IMR-90 (cell line): Measurements from ENCODE around the gene UTP11. TPM values are rescaled to one million over a fixed set of nuclear protein-coding genes. Genes with fewer than 3 reads are reported as not detected.

ENCODE experiments used
- ATAC-seq: fragments of 200-7000 bp; cut with Tn5 transposase; 2 replicates; pipeline ENCODE4 v1.9.1; 2020; ENCODE audit warnings: low read depth, mild to moderate bottlenecking, moderate library complexity
- BruUV-seq: library from RNA; stranded (reverse); fragments of 400-500 nt; replicated peaks from 2 replicates; lab custom pipeline; 2021; lab: Mats Ljungman, UMichigan
- CTCF ChIA-PET: fragments of 300-600 bp; formaldehyde crosslinking; extraction: SDS; loops from one replicate; lab custom pipeline; 2021; ENCODE audit warnings: antibody characterized with exemption; lab: Yijun Ruan, JAX
- POLR2A ChIA-PET: fragments of 300-600 bp; sonication (Branson Sonifier 250); formaldehyde crosslinking; loops from one replicate; lab custom pipeline; 2022; ENCODE audit warnings: antibody characterized with exemption; ENCODE audit not compliant: unreplicated experiment; lab: Charles Lee
- DNase-seq: peaks from one replicate; pipeline ENCODE4 v3.0.0; 2013
- H2AFZ ChIP-seq: replicated peaks from 2 replicates; pipeline ENCODE3; 2013; ENCODE audit warnings: low read length, mild to moderate bottlenecking; ENCODE audit not compliant: poor library complexity
- H2AK5ac ChIP-seq: 2 replicates; pipeline ENCODE4 v1.6.1; 2013; ENCODE audit warnings: low read depth, low read length, inconsistent platforms
- H2AK9ac ChIP-seq: replicated peaks from 2 replicates; pipeline ENCODE3; 2013; ENCODE audit warnings: mild to moderate bottlenecking, low read depth, low read length, moderate library complexity; ENCODE audit not compliant: poor library complexity
- H2BK120ac ChIP-seq: 2 replicates; pipeline ENCODE4 v1.6.1; 2013; ENCODE audit warnings: low read depth, low read length, inconsistent platforms
- H2BK15ac ChIP-seq: 3 replicates; pipeline ENCODE4 v1.6.1; 2013; ENCODE audit warnings: low read depth, low read length, inconsistent platforms
- H2BK20ac ChIP-seq: 2 replicates; pipeline ENCODE4 v1.6.1; 2013; ENCODE audit warnings: low read depth, mild to moderate bottlenecking, inconsistent platforms, low read length, moderate library complexity
- H2BK5ac ChIP-seq: 2 replicates; pipeline ENCODE4 v1.6.1; 2013; ENCODE audit warnings: mild to moderate bottlenecking, low read depth, low read length, inconsistent platforms; ENCODE audit not compliant: poor library complexity, severe bottlenecking
- H3K14ac ChIP-seq: replicated peaks from 2 replicates; pipeline ENCODE4 v1.6.1; 2013; ENCODE audit warnings: low read depth, low read length, inconsistent platforms
- H3K18ac ChIP-seq: 2 replicates; pipeline ENCODE4 v1.6.1; 2013; ENCODE audit warnings: low read depth, low read length, control low read depth
- H3K23ac ChIP-seq: 2 replicates; pipeline ENCODE4 v1.6.1; 2013; ENCODE audit warnings: low read depth, low read length, inconsistent platforms
- H3K27ac ChIP-seq: 2 replicates; pipeline ENCODE4 v1.5.1; 2013; ENCODE audit warnings: mild to moderate bottlenecking, control low read depth, low read length; ENCODE audit not compliant: insufficient read depth
- H3K27me3 ChIP-seq: 2 replicates; pipeline ENCODE4 v1.6.1; 2013; ENCODE audit warnings: low read length; ENCODE audit not compliant: control insufficient read depth, insufficient read depth
- H3K36me3 ChIP-seq: 2 replicates; pipeline ENCODE4 v1.6.1; 2013; ENCODE audit warnings: low read length, mixed read lengths; ENCODE audit not compliant: control insufficient read depth, insufficient read depth
- H3K4ac ChIP-seq: 2 replicates; pipeline ENCODE4 v1.6.1; 2013; ENCODE audit warnings: low read depth, low read length, inconsistent platforms
- H3K4me1 ChIP-seq: 2 replicates; pipeline ENCODE4 v1.6.1; 2013; ENCODE audit warnings: low read length, mixed read lengths; ENCODE audit not compliant: control insufficient read depth, insufficient read depth
- H3K4me2 ChIP-seq: 2 replicates; pipeline ENCODE4 v1.6.1; 2013; ENCODE audit warnings: low read depth, mild to moderate bottlenecking, control low read depth, low read length, moderate library complexity
- H3K4me3 ChIP-seq: 2 replicates; pipeline ENCODE4 v1.5.1; 2013; ENCODE audit warnings: low read depth, mild to moderate bottlenecking, control low read depth, low read length, moderate library complexity; ENCODE audit not compliant: insufficient read depth
- H3K56ac ChIP-seq: 2 replicates; pipeline ENCODE4 v1.6.1; 2013; ENCODE audit warnings: low read length, inconsistent platforms; ENCODE audit not compliant: insufficient read depth; ENCODE audit errors: extremely low read depth
- H3K79me1 ChIP-seq, 2 experiments: 2 replicates each; pipeline ENCODE4 v1.6.1; 2013; ENCODE audit warnings: low read length in 2 of 2, inconsistent platforms in 1 of 2, low read depth in 1 of 2
- H3K9ac ChIP-seq: 2 replicates; pipeline ENCODE4 v1.6.1; 2013; ENCODE audit warnings: low read depth, low read length, control low read depth
- H3K9me1 ChIP-seq: 2 replicates; pipeline ENCODE4 v1.6.1; 2013; ENCODE audit warnings: low read length, inconsistent platforms; ENCODE audit not compliant: insufficient read depth
- H3K9me3 ChIP-seq: 2 replicates; pipeline ENCODE4 v1.6.1; 2013; ENCODE audit warnings: low read length; ENCODE audit not compliant: control insufficient read depth, insufficient read depth
- H4K20me1 ChIP-seq: 2 replicates; pipeline ENCODE4 v1.6.1; 2013; ENCODE audit warnings: low read length, inconsistent platforms; ENCODE audit not compliant: insufficient read depth
- H4K5ac ChIP-seq: 2 replicates; pipeline ENCODE4 v1.6.1; 2013; ENCODE audit warnings: mild to moderate bottlenecking, low read depth, low read length, control low read depth
- H4K8ac ChIP-seq, 2 experiments: 2 replicates each; pipeline ENCODE4 v1.6.1; 2013; ENCODE audit warnings: low read depth in 2 of 2, low read length in 2 of 2, control low read depth in 1 of 2, inconsistent platforms in 1 of 2
- H4K91ac ChIP-seq: 2 replicates; pipeline ENCODE4 v1.6.1; 2013; ENCODE audit warnings: low read depth, low read length, inconsistent platforms; ENCODE audit not compliant: insufficient read depth
- BHLHE40 ChIP-seq: fragments of 150-350 bp; IDR thresholded peaks from 2 replicates; pipeline ENCODE4 v1.6.1; 2016; ENCODE audit warnings: mild to moderate bottlenecking, low read depth, low read length
- CEBPB ChIP-seq: IDR thresholded peaks from 2 replicates; pipeline ENCODE4 v1.6.1; 2012; ENCODE audit warnings: low read depth, low read length, improper control_type of control experiment
- CTCF ChIP-seq: conservative IDR thresholded peaks from 2 replicates; pipeline ENCODE4 v1.5.1; 2012; ENCODE audit warnings: mild to moderate bottlenecking, low read depth, low read length, improper control_type of control experiment
- FOS ChIP-seq: fragments of 150-350 bp; IDR thresholded peaks from 2 replicates; pipeline ENCODE4 v1.6.1; 2016; ENCODE audit warnings: low read depth, low read length
- MAFK ChIP-seq: IDR thresholded peaks from 2 replicates; pipeline ENCODE4 v1.6.1; 2012; ENCODE audit warnings: low read depth, low read length, improper control_type of control experiment
- MAZ ChIP-seq: IDR thresholded peaks from 2 replicates; pipeline ENCODE4 v1.6.1; 2012; ENCODE audit warnings: low read depth, mild to moderate bottlenecking, low read length, improper control_type of control experiment, moderate library complexity, borderline replicate concordance
- MXI1 ChIP-seq: IDR thresholded peaks from 2 replicates; pipeline ENCODE4 v1.6.1; 2012; ENCODE audit warnings: low read depth, mild to moderate bottlenecking, low read length, moderate library complexity, borderline replicate concordance
- NFE2L2 ChIP-seq: fragments of 150-350 bp; IDR thresholded peaks from 2 replicates; pipeline ENCODE4 v1.6.1; 2016; ENCODE audit warnings: low read depth, mild to moderate bottlenecking, low read length
- POLR2A ChIP-seq: IDR thresholded peaks from 2 replicates; pipeline ENCODE4 v1.6.1; 2012; ENCODE audit warnings: mild to moderate bottlenecking, low read depth, low read length
- RCOR1 ChIP-seq: IDR thresholded peaks from 2 replicates; pipeline ENCODE4 v1.6.1; 2012; ENCODE audit warnings: mild to moderate bottlenecking, low read length, improper control_type of control experiment; ENCODE audit not compliant: insufficient replicate concordance
- RFX5 ChIP-seq: IDR thresholded peaks from 2 replicates; pipeline ENCODE4 v1.8.0; 2012; ENCODE audit warnings: low read depth, mild to moderate bottlenecking, low read length, moderate library complexity
- USF2 ChIP-seq: fragments of 150-350 bp; IDR thresholded peaks from 2 replicates; pipeline ENCODE4 v1.6.1; 2017; ENCODE audit warnings: mild to moderate bottlenecking, antibody characterized with exemption, low read length, low read depth
- WGBS, 2 experiments: methylation state at CpG; one replicate each; pipeline versions ENCODE4 v1.1.5 to v1.1.7; 2013; ENCODE audit warnings: missing lambda C conversion rate in 2 of 2; ENCODE audit not compliant: insufficient read length in 1 of 2; ENCODE audit errors: extremely low coverage in 2 of 2; 5-methylcytosine and 5-hydroxymethylcytosine counted together
- dilution Hi-C: fragments of 300-500 bp; cut with HindIII; formaldehyde crosslinking; loops from one replicate; pipeline ENCODE4 v1.14.3; 2018; ENCODE audit warnings: low sequenced_read_pairs; ENCODE audit not compliant: unreplicated experiment
- in situ Hi-C: fragments of 300-500 bp; cut with MboI; formaldehyde crosslinking; loops from 3 replicates; pipeline ENCODE4 v1.14.3; 2019; ENCODE audit warnings: low sequenced_read_pairs, inconsistent platforms, mixed read lengths
- intact Hi-C: fragments of 100-400 bp; cut with micrococcal nuclease; formaldehyde crosslinking; loops from 2 replicates; pipeline ENCODE4 v1.10.0; 2022
- polyA plus RNA-seq, 3 experiments: library from polyadenylated mRNA; depleted of rRNA; stranded (reverse); fragments of >200 nt; gene quantifications; 2 replicates each; pipeline ENCODE4 v1.2.3, GENCODE V29; 2012; ENCODE audit warnings: low replicate concordance in 1 of 3
- total RNA-seq: library from RNA; depleted of rRNA; stranded (reverse); fragments of >200 nt; gene quantifications from 2 replicates; pipeline ENCODE4 v1.2.3, GENCODE V29; 2012

Gene UTP11
- total and polyA plus RNA-seq, 2 of the 4 experiments (the other 2 are of a cell fraction) = 22.0 to 27.8 TPM

GRCh38 chr1:37965301-37965700 lies 47.2 kb upstream of the UTP11 start:
- Histone ChIP-seq H2AK9ac (no peak overlapping the region), H3K4me2 (no peak overlapping the region), H2BK5ac (no peak overlapping the region), H4K20me1 (no peaks in the 10 kb centered on the region; the same call in 1 of the 2 replicates), H3K56ac (no peak overlapping the region), H3K27ac (no peak overlapping the region), H3K9ac (no peak overlapping the region), H2BK15ac (no peak overlapping the region), H3K9me1 (no peaks in the 10 kb centered on the region), H3K36me3 (peaks cover 42% of the 10 kb centered on the region), H3K4me3 (no peak overlapping the region), H4K91ac (no peak overlapping the region), H2BK120ac (no peak overlapping the region), H2AK5ac (no peak overlapping the region), H3K14ac (no peak overlapping the region), H3K27me3 (no peaks in the 10 kb centered on the region), H4K8ac (no peak overlapping the region), H2BK20ac (no peak overlapping the region), H3K18ac (no peak overlapping the region), H4K5ac (no peak overlapping the region), H3K4me1 (no peaks in the 10 kb centered on the region), H3K79me1 (peaks cover 3 to 6% of the 10 kb centered on the region in 2 experiments; a peak in 3 of 4 replicates), H3K23ac (no peak overlapping the region), H3K4ac (no peak overlapping the region), H2AFZ (no peak overlapping the region), H3K9me3 (no peaks in the 10 kb centered on the region)
- no peak for TF ChIP-seq MXI1
- no peak for TF ChIP-seq CTCF
- no peak for TF ChIP-seq MAZ
- TF ChIP-seq RFX5 = no peak
- no peak for TF ChIP-seq BHLHE40
- TF ChIP-seq USF2 = no peak
- no peak for TF ChIP-seq NFE2L2
- TF ChIP-seq POLR2A = no peak
- no peak for TF ChIP-seq MAFK
- TF ChIP-seq FOS = no peak
- TF ChIP-seq CEBPB = no peak
- TF ChIP-seq RCOR1 = no peak
- CTCF ChIA-PET = interaction anchor here (0.6 kb wide), 1 partner anchor 13 kb away, joined by 3 read pairs; no protein-coding TSS in a partner anchor
- POLR2A ChIA-PET = no interaction called here
- dilution Hi-C loops = no loop called here
- ATAC-seq (no peak), DNase-seq (no peak)
- no TSS peak for BruUV-seq
- WGBS, 2 experiments = no CpG with 5 or more reads among the region's 4 CpGs
- in situ Hi-C loops = no loop called here
- intact Hi-C loops = loop anchor here (5.0 kb wide), 1 partner anchor 88 kb away; no protein-coding TSS in a partner anchor
